ENCODE data around the gene LAMTOR2.

Gene LAMTOR2

GRCh38 chr1:156099282-156099681, 44.7 kb downstream of the LAMTOR2 start:
- no peak for DNase-seq

- DNase-seq, result no peak
These were observed 45.8 kb downstream of the LAMTOR2 start for GRCh38 chr1:156100205-156100995.

GRCh38 chr1:156101880-156102279, 47.3 kb downstream of the LAMTOR2 start:
- no peak for DNase-seq

- no peak for DNase-seq
These were observed 48.3 kb downstream of the LAMTOR2 start for GRCh38 chr1:156102633-156103511.

- DNase-seq, result peak; percentile 51 to 65
These were observed 49.0 kb downstream of the LAMTOR2 start for GRCh38 chr1:156103521-156103947.

GRCh38 chr1:156104065-156104810, 49.7 kb downstream of the LAMTOR2 start:
- peak; percentile 52 to 63 for DNase-seq

GRCh38 chr1:156104861-156105832, 50.6 kb downstream of the LAMTOR2 start:
- DNase-seq, result no peak

GRCh38 chr1:156106624-156107488, 52.3 kb downstream of the LAMTOR2 start:
- DNase-seq, result no peak

GRCh38 chr1:156108057-156108456, 53.5 kb downstream of the LAMTOR2 start:
- no peak for DNase-seq

All from activated CD4-positive, alpha-beta T cell treated with anti-CD3 and anti-CD28 coated beads, Interleukin-2, amount 50 U/mL, for 48 hours (primary cell).